GM21528 (cell line): Measurements from ENCODE around the gene OPCML.

Source experiments
- ATAC-seq: cut with Tn5 transposase; IDR thresholded peaks from one replicate; pipeline ENCODE4 v1.9.1; 2021; ENCODE audit warnings: mild to moderate bottlenecking, moderate library complexity; ENCODE audit not compliant: unreplicated experiment, low FRiP score

The OPCML gene

GRCh38 chr11:132564091-132564885 lies 968.0 kb downstream of the OPCML start:
- no peak for ATAC-seq

GRCh38 chr11:132563050-132563449 lies 969.3 kb downstream of the OPCML start:
- ATAC-seq, result no peak

GRCh38 chr11:132561937-132562336 lies 970.4 kb downstream of the OPCML start:
- no peak for ATAC-seq

GRCh38 chr11:132559331-132560036 lies 972.8 kb downstream of the OPCML start:
- ATAC-seq, result no peak

- ATAC-seq, result no peak
Measured at GRCh38 chr11:132556316-132556715, 976.0 kb downstream of the OPCML start.

- ATAC-seq, result no peak
Measured at GRCh38 chr11:132555617-132556016, 976.7 kb downstream of the OPCML start.

GRCh38 chr11:132551016-132551415 lies 981.3 kb downstream of the OPCML start:
- ATAC-seq, result no peak

- ATAC-seq, result no peak
Measured at GRCh38 chr11:132549561-132549960, 982.7 kb downstream of the OPCML start.

GRCh38 chr11:132549001-132549400 lies 983.3 kb downstream of the OPCML start:
- ATAC-seq, result no peak

- ATAC-seq, result no peak
Measured at GRCh38 chr11:132544007-132544406, 988.3 kb downstream of the OPCML start.

- no peak for ATAC-seq
Measured at GRCh38 chr11:132541794-132542193, 990.5 kb downstream of the OPCML start.

- no peak for ATAC-seq
Measured at GRCh38 chr11:132540581-132540980, 991.7 kb downstream of the OPCML start.

GRCh38 chr11:132539590-132540368 lies 992.5 kb downstream of the OPCML start:
- ATAC-seq, result no peak

GRCh38 chr11:132538642-132539041 lies 993.7 kb downstream of the OPCML start:
- ATAC-seq, result no peak

GRCh38 chr11:132535830-132536229 lies 996.5 kb downstream of the OPCML start:
- ATAC-seq, result no peak

- no peak for ATAC-seq
Measured at GRCh38 chr11:132531921-132532320, 1000.4 kb downstream of the OPCML start.

- ATAC-seq, result no peak
Measured at GRCh38 chr11:132528181-132528580, 1004.1 kb downstream of the OPCML start.

GRCh38 chr11:132523929-132524328 lies 1008.4 kb downstream of the OPCML start:
- ATAC-seq, result no peak

GRCh38 chr11:132520199-132520598 lies 1012.1 kb downstream of the OPCML start:
- ATAC-seq, result no peak

- ATAC-seq, result no peak
Measured at GRCh38 chr11:132519241-132519815, 1013.0 kb downstream of the OPCML start.
